HL-60/S4 treated with retinoic acid at 250 ng/mL for 4 days and 3 days (cell line): Measurements from ENCODE around the gene GRIP2.
"Not testable (repeated sequence)": the region's sequence is repeated elsewhere in the genome, so short reads cannot be mapped to it uniquely, and the experiment has no call there.

Experiments used
- in situ Hi-C: fragments of 300-500 bp; cut with MboI; formaldehyde crosslinking; loops from 2 replicates; pipeline ENCODE4 v1.7.0; 2022; ENCODE audit warnings: low sequenced_read_pairs

The GRIP2 gene

GRCh38 chr3:14522768-14523167, 17.4 kb downstream of the GRIP2 start:
- in situ Hi-C loops, result no loop called here

GRCh38 chr3:14522129-14522691, 17.9 kb downstream of the GRIP2 start:
- in situ Hi-C loops, result no loop called here

- in situ Hi-C loops, result no loop called here
Measured at GRCh38 chr3:14521611-14522010, 18.5 kb downstream of the GRIP2 start.

GRCh38 chr3:14520967-14521366, 19.2 kb downstream of the GRIP2 start:
- in situ Hi-C loops, result no loop called here

GRCh38 chr3:14520149-14520548, 20.0 kb downstream of the GRIP2 start:
- in situ Hi-C loops, result no loop called here

- in situ Hi-C loops, result no loop called here
Measured at GRCh38 chr3:14519406-14519805, 20.7 kb downstream of the GRIP2 start.

- in situ Hi-C loops, result no loop called here
Measured at GRCh38 chr3:14518893-14519292, 21.2 kb downstream of the GRIP2 start.

- in situ Hi-C loops, result no loop called here
Measured at GRCh38 chr3:14518432-14518802, 21.7 kb downstream of the GRIP2 start.

GRCh38 chr3:14517601-14518431, 22.3 kb downstream of the GRIP2 start:
- in situ Hi-C loops, result no loop called here

GRCh38 chr3:14516738-14517345, 23.3 kb downstream of the GRIP2 start:
- in situ Hi-C loops, result no loop called here

GRCh38 chr3:14515526-14515925, 24.6 kb downstream of the GRIP2 start:
- in situ Hi-C loops, result not testable (repeated sequence)

- in situ Hi-C loops, result no loop called here
Measured at GRCh38 chr3:14514323-14514720, 25.8 kb downstream of the GRIP2 start.

GRCh38 chr3:14513566-14514322, 26.4 kb downstream of the GRIP2 start:
- in situ Hi-C loops, result no loop called here

GRCh38 chr3:14512942-14513327, 27.2 kb downstream of the GRIP2 start:
- in situ Hi-C loops, result no loop called here

GRCh38 chr3:14512281-14512941, 27.7 kb downstream of the GRIP2 start:
- in situ Hi-C loops, result no loop called here

GRCh38 chr3:14511623-14512280, 28.4 kb downstream of the GRIP2 start:
- in situ Hi-C loops, result no loop called here

- in situ Hi-C loops, result no loop called here
Measured at GRCh38 chr3:14510838-14511622, 29.1 kb downstream of the GRIP2 start.

- in situ Hi-C loops, result no loop called here
Measured at GRCh38 chr3:14509796-14510100, 30.4 kb downstream of the GRIP2 start.

GRCh38 chr3:14508966-14509795, 31.0 kb downstream of the GRIP2 start:
- in situ Hi-C loops, result no loop called here
